Neural cell (in vitro differentiated cells): ENCODE measurements around the gene FCGBP. TPM values are rescaled to one million over a fixed set of nuclear protein-coding genes. Genes with fewer than 3 reads are reported as not detected.

Experiments used
- H2AFZ ChIP-seq: fragments of 200-600, 300-800 bp; sonication (generic), shearing (Covaris generic); 2 replicates; pipeline ENCODE4 v1.6.0; 2014; ENCODE audit warnings: low read depth, mild to moderate bottlenecking, antibody characterized with exemption, low read length, moderate library complexity
- H3F3A ChIP-seq: fragments of 200-600 bp; shearing (Covaris generic); 2 replicates; pipeline ENCODE4 v1.6.1; 2016; ENCODE audit warnings: mild to moderate bottlenecking, moderate library complexity, mixed read lengths, antibody characterized with exemption, low read length; ENCODE audit not compliant: insufficient read depth, poor library complexity, severe bottlenecking
- H3K27ac ChIP-seq: fragments of 200-600, 300-800 bp; sonication (generic), shearing (Covaris generic); 2 replicates; pipeline ENCODE4 v1.5.1; 2014; ENCODE audit warnings: mild to moderate bottlenecking, low read length, moderate library complexity
- H3K27me3 ChIP-seq: fragments of 300-800, 200-600 bp; sonication (generic), shearing (Covaris generic); 2 replicates; pipeline ENCODE4 v1.6.0; 2014; ENCODE audit warnings: mild to moderate bottlenecking, low read depth, low read length, moderate library complexity; ENCODE audit not compliant: insufficient read depth
- H3K36me3 ChIP-seq: fragments of 300-800, 200-600 bp; sonication (generic), shearing (Covaris generic); 2 replicates; pipeline ENCODE4 v1.5.1; 2014; ENCODE audit warnings: mild to moderate bottlenecking, antibody characterized with exemption, low read length, moderate library complexity; ENCODE audit not compliant: insufficient read depth
- H3K4me2 ChIP-seq: fragments of 300-800, 200-600 bp; sonication (generic), shearing (Covaris generic); 2 replicates; pipeline ENCODE4 v1.6.0; 2014; ENCODE audit warnings: mild to moderate bottlenecking, low read length
- H3K4me3 ChIP-seq: fragments of 300-800, 200-600 bp; sonication (generic), shearing (Covaris generic); 2 replicates; pipeline ENCODE4 v1.5.1; 2014; ENCODE audit warnings: mild to moderate bottlenecking, low read length, moderate library complexity
- H3K79me2 ChIP-seq: fragments of 200-600 bp; shearing (Covaris generic); replicated peaks from 2 replicates; pipeline ENCODE4 v1.6.0; 2014; ENCODE audit warnings: mild to moderate bottlenecking, low read length, moderate library complexity; ENCODE audit not compliant: insufficient read depth
- H3K9ac ChIP-seq: fragments of 300-800, 200-600 bp; sonication (generic), shearing (Covaris generic); 2 replicates; pipeline ENCODE4 v1.6.1; 2016; ENCODE audit warnings: mild to moderate bottlenecking, low read length, mixed read lengths
- H3K9me2 ChIP-seq: fragments of 200-600 bp; shearing (Covaris generic); 2 replicates; pipeline ENCODE4 v1.6.1; 2016; ENCODE audit warnings: mild to moderate bottlenecking, low read length, mixed read lengths; ENCODE audit not compliant: insufficient read depth
- H3K9me3 ChIP-seq: fragments of 200-600, 300-800 bp; sonication (generic), shearing (Covaris generic); 2 replicates; pipeline ENCODE4 v1.6.1; 2016; ENCODE audit warnings: mild to moderate bottlenecking, mixed run types, low read length, moderate library complexity, mixed read lengths
- H4K20me1 ChIP-seq: fragments of 200-600 bp; shearing (Covaris generic); 2 replicates; pipeline ENCODE4 v1.6.1; 2016; ENCODE audit warnings: mild to moderate bottlenecking, mixed run types; ENCODE audit not compliant: insufficient read depth
- EP300 ChIP-seq: fragments of 450-650 bp; conservative IDR thresholded peaks from 2 replicates; pipeline ENCODE4 v1.6.1; 2014; ENCODE audit warnings: antibody characterized with exemption, mild to moderate bottlenecking, moderate library complexity; ENCODE audit not compliant: poor library complexity, severe bottlenecking
- EZH2 ChIP-seq: fragments of 200-600, 300-800 bp; shearing (Covaris generic), sonication (generic); IDR thresholded peaks from 2 replicates; pipeline ENCODE4 v1.6.1; 2014; ENCODE audit warnings: antibody characterized with exemption, low read length, borderline replicate concordance, mild to moderate bottlenecking; ENCODE audit not compliant: insufficient read depth, poor library complexity, severe bottlenecking
- MXI1 ChIP-seq: fragments of 450-650 bp; conservative IDR thresholded peaks from 2 replicates; pipeline ENCODE4 v1.6.1; 2014; ENCODE audit warnings: antibody characterized with exemption, mild to moderate bottlenecking; ENCODE audit not compliant: poor library complexity, severe bottlenecking
- POLR2AphosphoS5 ChIP-seq: IDR thresholded peaks from 2 replicates; pipeline ENCODE4 v1.6.1; 2012
- RAD21 ChIP-seq: fragments of 450-650 bp; conservative IDR thresholded peaks from 2 replicates; pipeline ENCODE4 v1.6.1; 2014; ENCODE audit warnings: antibody characterized with exemption, mild to moderate bottlenecking, moderate library complexity
- SMC3 ChIP-seq: fragments of 450-650 bp; conservative IDR thresholded peaks from 2 replicates; pipeline ENCODE4 v1.6.1; 2014; ENCODE audit warnings: antibody characterized with exemption, mild to moderate bottlenecking, moderate library complexity; ENCODE audit not compliant: poor library complexity
- TAF1 ChIP-seq: IDR thresholded peaks from 2 replicates; pipeline ENCODE4 v1.6.1; 2012; ENCODE audit warnings: low read depth
- polyA plus RNA-seq: library from polyadenylated mRNA; depleted of rRNA; stranded (reverse); fragments of >200 nt; gene quantifications from 2 replicates; pipeline ENCODE4 v1.2.3, GENCODE V29; 2014
- TF ChIP-seq, protein P1 (sequence below): IDR thresholded peaks from 2 replicates; pipeline ENCODE4 v1.6.1; 2012; ENCODE audit warnings: borderline replicate concordance
- TF ChIP-seq, protein P2 (sequence below): fragments of 450-650 bp; IDR thresholded peaks from 2 replicates; pipeline ENCODE4 v1.5.1; 2014; ENCODE audit warnings: antibody characterized with exemption, mild to moderate bottlenecking, moderate library complexity; ENCODE audit not compliant: poor library complexity, severe bottlenecking

The FCGBP gene
- polyA plus RNA-seq, 1 donor from 2014 or later, result 0.26 TPM

DNA sequence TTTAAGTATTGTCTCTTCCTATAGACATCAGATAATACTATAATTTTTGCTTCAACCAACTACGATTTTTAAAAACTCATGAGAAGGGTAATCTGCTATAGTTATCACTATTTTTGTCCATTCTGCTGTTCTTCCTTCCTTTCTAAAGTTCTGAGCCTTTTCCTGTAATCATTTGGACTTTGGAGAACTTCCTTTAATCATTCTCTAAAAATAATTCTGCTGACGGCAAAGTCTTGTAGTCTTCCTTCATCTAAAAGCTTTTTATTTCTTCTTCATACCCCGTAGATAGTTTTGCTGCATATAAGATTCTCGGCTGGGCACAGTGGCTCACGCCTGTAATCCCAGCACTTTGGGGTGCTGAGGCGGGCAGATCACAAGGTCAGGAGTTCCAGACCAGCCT is 5.1 kb upstream of the FCGBP start:
- Histone ChIP-seq H3K9ac (no peak overlapping the region), H4K20me1 (no peaks in the 10 kb centered on the region), H3F3A (no peaks in the 10 kb centered on the region), H3K36me3 (no peaks in the 10 kb centered on the region), H2AFZ (no peak overlapping the region), H3K9me3 (no peaks in the 10 kb centered on the region), H3K9me2 (no peaks in the 10 kb centered on the region), H3K79me2 (no peaks in the 10 kb centered on the region), H3K27me3 (no peaks in the 10 kb centered on the region), H3K4me2 (no peak overlapping the region), H3K27ac (no peak overlapping the region), H3K4me3 (no peak overlapping the region)
- TF ChIP-seq RAD21 (no peak), EZH2 (no peak), MXI1 (no peak), TAF1 (no peak), EP300 (no peak), POLR2AphosphoS5 (no peak), SMC3 (no peak)
- TF ChIP-seq, protein P1, sequence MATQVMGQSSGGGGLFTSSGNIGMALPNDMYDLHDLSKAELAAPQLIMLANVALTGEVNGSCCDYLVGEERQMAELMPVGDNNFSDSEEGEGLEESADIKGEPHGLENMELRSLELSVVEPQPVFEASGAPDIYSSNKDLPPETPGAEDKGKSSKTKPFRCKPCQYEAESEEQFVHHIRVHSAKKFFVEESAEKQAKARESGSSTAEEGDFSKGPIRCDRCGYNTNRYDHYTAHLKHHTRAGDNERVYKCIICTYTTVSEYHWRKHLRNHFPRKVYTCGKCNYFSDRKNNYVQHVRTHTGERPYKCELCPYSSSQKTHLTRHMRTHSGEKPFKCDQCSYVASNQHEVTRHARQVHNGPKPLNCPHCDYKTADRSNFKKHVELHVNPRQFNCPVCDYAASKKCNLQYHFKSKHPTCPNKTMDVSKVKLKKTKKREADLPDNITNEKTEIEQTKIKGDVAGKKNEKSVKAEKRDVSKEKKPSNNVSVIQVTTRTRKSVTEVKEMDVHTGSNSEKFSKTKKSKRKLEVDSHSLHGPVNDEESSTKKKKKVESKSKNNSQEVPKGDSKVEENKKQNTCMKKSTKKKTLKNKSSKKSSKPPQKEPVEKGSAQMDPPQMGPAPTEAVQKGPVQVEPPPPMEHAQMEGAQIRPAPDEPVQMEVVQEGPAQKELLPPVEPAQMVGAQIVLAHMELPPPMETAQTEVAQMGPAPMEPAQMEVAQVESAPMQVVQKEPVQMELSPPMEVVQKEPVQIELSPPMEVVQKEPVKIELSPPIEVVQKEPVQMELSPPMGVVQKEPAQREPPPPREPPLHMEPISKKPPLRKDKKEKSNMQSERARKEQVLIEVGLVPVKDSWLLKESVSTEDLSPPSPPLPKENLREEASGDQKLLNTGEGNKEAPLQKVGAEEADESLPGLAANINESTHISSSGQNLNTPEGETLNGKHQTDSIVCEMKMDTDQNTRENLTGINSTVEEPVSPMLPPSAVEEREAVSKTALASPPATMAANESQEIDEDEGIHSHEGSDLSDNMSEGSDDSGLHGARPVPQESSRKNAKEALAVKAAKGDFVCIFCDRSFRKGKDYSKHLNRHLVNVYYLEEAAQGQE, result no peak
- TF ChIP-seq, protein P2, sequence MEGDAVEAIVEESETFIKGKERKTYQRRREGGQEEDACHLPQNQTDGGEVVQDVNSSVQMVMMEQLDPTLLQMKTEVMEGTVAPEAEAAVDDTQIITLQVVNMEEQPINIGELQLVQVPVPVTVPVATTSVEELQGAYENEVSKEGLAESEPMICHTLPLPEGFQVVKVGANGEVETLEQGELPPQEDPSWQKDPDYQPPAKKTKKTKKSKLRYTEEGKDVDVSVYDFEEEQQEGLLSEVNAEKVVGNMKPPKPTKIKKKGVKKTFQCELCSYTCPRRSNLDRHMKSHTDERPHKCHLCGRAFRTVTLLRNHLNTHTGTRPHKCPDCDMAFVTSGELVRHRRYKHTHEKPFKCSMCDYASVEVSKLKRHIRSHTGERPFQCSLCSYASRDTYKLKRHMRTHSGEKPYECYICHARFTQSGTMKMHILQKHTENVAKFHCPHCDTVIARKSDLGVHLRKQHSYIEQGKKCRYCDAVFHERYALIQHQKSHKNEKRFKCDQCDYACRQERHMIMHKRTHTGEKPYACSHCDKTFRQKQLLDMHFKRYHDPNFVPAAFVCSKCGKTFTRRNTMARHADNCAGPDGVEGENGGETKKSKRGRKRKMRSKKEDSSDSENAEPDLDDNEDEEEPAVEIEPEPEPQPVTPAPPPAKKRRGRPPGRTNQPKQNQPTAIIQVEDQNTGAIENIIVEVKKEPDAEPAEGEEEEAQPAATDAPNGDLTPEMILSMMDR, result no peak

DNA sequence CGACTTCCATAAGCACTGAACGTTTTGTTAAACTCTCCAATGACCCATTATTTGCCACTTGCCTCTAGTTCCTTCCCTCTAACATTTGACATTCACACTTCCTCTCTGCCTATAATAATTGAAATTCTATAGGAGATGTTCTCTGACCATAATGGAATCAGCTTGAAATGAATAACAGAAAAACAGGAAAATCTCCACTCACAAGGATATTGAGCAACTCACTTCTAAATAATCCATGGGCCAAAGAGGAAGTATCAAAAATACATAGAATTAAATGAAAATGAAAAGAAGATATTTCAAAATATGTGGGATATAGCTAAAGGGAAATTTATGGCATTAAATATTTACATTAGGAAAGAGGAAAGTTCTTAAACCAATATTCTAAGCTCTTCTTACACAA is 3.4 kb upstream of the FCGBP start:
- TF ChIP-seq, protein P2, result no peak
- TF ChIP-seq POLR2AphosphoS5, result no peak
- TF ChIP-seq EP300, result no peak
- TF ChIP-seq RAD21, result no peak
- no peak for TF ChIP-seq SMC3
- TF ChIP-seq TAF1, result no peak
- TF ChIP-seq MXI1, result no peak
- TF ChIP-seq EZH2, result no peak
- TF ChIP-seq, protein P1, result no peak
- Histone ChIP-seq H3K9me3 (no peaks in the 10 kb centered on the region), H3K36me3 (no peaks in the 10 kb centered on the region), H3K4me3 (no peak overlapping the region), H3K27me3 (no peaks in the 10 kb centered on the region), H3K9me2 (no peaks in the 10 kb centered on the region), H3K9ac (no peak overlapping the region), H3K4me2 (no peak overlapping the region), H4K20me1 (no peaks in the 10 kb centered on the region), H2AFZ (no peak overlapping the region), H3F3A (no peaks in the 10 kb centered on the region), H3K27ac (no peak overlapping the region), H3K79me2 (no peaks in the 10 kb centered on the region)
